HL-60 (cell line): ENCODE results near the gene ZP1.

ENCODE experiments used
- GABPA ChIP-seq: IDR thresholded peaks from 2 replicates; pipeline ENCODE4 v1.6.1; 2012; ENCODE audit warnings: low read depth
- TF ChIP-seq, protein P1 (sequence below): IDR thresholded peaks from one replicate; pipeline ENCODE4 v1.5.1; 2011; ENCODE audit warnings: low read length, control low read depth, inconsistent platforms; ENCODE audit not compliant: insufficient read depth

DNA sequence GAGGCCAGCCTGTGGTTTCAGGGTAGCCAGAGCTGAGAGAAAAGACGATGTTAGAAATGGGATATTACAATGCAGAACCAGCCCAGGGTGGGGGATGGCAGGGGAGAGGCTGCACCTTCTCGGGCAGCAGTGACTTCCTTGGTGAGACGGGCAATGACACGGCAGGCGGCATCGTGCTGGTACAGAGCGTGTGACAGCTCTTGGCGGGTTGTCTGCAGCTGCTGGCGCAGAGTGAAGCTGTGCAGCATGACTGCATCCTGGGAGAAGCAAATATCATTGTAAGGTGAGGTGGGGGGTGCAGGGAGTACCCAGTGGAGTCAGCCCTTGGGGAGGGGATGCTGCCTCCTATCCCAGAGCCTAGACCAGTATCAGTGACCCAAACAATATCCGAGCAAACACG lies 35.3 kb downstream of the ZP1 start:
- TF ChIP-seq, protein P1, sequence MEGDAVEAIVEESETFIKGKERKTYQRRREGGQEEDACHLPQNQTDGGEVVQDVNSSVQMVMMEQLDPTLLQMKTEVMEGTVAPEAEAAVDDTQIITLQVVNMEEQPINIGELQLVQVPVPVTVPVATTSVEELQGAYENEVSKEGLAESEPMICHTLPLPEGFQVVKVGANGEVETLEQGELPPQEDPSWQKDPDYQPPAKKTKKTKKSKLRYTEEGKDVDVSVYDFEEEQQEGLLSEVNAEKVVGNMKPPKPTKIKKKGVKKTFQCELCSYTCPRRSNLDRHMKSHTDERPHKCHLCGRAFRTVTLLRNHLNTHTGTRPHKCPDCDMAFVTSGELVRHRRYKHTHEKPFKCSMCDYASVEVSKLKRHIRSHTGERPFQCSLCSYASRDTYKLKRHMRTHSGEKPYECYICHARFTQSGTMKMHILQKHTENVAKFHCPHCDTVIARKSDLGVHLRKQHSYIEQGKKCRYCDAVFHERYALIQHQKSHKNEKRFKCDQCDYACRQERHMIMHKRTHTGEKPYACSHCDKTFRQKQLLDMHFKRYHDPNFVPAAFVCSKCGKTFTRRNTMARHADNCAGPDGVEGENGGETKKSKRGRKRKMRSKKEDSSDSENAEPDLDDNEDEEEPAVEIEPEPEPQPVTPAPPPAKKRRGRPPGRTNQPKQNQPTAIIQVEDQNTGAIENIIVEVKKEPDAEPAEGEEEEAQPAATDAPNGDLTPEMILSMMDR, result no peak
- no peak for TF ChIP-seq GABPA
